Activated CD8-positive, alpha-beta memory T cell treated with anti-CD3 and anti-CD28 coated beads for 36 hours (primary cell): ENCODE data around the gene MYRIP. TPM values are rescaled to one million over a fixed set of nuclear protein-coding genes. Genes with fewer than 3 reads are reported as not detected.
"Not testable (repeated sequence)": the region's sequence is repeated elsewhere in the genome, so short reads cannot be mapped to it uniquely, and the experiment has no call there.

Experiments used
- CTCF ChIA-PET: fragments of 350-600 bp; sonication (Branson Sonifier 250); formaldehyde crosslinking; loops from one replicate; lab custom pipeline; 2021; ENCODE audit warnings: antibody characterized with exemption; lab: Charles Lee
- POLR2A ChIA-PET: fragments of 350-600 bp; sonication (Branson Sonifier 250); formaldehyde crosslinking; loops from one replicate; lab custom pipeline; 2021; ENCODE audit warnings: antibody characterized with exemption; lab: Charles Lee
- total RNA-seq, 2 experiments: library from RNA; stranded (reverse); gene quantifications; one replicate each; pipeline ENCODE4 v1.2.3, GENCODE V29; 2021

Gene MYRIP
- total RNA-seq, 2 experiments from 2014 or later: not detected

DNA sequence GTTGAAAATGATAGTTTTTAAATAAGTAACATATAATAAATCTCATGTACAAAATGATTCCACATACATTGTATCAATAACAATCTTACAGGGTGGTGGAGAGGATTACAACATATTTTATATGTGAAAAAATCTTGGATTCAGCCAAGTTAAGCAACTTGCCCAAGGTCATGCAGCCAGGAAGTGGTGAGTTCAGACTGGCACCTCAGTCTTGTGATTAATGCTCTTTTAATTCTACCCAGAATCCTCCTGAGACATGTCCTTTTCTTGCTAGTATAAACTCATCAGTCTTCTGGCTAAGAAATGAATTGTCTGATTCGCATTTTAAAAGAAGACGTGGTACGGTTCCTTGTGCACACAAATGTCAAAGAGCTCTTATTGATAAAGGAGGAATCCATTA lies 4.5 kb upstream of the MYRIP start:
- CTCF ChIA-PET: no interaction called here

GRCh38 chr3:39805650-39806049 lies 3.8 kb upstream of the MYRIP start:
- CTCF ChIA-PET: no interaction called here
- POLR2A ChIA-PET: no interaction called here

More for the DNA sequence above, 4.5 kb upstream of the MYRIP start:
- POLR2A ChIA-PET: no interaction called here

DNA sequence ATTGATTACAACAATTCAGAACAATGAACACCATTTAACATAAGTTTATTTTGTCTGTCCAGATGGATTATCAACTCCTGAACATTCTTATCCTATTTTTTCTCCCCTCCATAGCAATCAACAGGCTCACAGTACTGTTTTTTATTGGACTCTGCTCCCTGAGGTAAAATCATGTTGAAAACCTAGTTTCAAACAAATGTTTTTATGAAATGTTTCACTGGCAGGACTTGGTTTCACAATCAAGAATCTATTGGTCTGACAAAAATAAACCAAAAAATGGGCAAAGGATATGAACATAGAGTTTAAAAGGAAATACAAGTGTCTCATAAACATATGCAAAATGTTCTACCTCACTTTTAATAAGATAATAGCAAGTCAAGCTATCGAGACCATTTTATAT lies 2.6 kb upstream of the MYRIP start:
- ChIA-PET CTCF (no interaction called here), POLR2A (no interaction called here)

DNA sequence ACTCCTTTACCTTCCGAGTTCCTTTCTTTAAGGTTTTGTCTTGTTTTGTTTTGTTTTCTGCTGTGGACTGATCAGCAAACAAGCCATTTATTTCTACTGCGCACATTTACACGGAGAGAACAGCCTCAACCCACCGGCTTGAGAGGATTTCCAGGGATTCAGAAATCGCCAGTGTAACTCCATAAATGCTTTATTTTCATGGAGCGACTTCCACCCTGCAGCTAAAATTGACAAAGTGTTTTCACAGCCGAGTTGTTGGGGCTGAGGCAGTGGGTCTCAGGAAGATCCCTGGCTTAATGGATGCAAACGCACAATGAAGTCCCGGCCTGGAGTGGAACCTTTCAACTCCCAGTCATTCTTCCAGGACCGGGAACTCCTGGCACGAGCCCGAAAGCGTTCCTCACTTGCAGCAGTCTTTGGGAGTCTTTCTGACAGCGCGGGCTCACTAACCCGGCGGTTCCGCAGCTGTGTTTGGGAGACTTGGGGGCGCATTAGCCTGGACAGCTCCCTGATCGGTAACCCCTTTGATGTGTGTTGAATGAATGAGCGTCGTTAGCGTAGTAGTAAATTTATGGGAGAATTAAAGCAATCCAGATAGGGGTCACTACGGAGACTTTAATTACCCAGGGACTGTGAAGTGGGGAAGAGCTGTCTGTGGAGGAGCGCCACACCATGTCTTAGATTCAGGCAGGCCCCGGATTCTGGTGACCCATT lies 785 bp upstream of the MYRIP start:
- CTCF ChIA-PET: no interaction called here

DNA sequence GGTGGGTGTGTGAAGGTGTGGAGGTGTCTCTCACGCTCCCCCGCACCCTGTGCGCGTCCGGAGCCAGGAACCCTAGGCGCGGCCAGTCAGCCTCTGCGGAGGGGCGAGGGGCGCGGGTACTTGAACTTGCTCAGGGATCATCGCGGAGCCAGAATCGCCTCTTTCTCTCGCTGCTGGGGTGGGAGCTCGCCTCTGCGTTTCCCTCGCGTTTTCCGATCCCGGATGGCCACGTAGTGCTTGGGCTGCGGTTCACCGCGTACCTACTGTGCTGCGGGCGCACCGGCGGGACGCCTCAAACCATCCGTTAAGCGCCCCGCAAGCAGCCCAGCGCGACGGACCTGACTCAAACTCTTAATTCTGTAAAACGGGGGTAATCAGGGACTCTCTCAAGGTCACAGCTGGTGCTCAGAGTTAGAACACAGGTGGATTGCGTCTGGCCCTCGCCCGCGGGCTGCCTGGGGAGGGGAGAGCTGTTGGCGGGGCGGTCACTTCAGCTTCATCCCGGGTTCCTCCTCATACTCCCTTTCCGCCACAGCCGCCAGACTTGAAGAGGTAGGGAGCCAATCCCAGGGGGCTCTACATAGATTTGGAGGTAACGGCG lies 686 bp downstream of the MYRIP start:
- POLR2A ChIA-PET: no interaction called here
- CTCF ChIA-PET: no interaction called here

More for the DNA sequence above, 785 bp upstream of the MYRIP start:
- POLR2A ChIA-PET: no interaction called here

DNA sequence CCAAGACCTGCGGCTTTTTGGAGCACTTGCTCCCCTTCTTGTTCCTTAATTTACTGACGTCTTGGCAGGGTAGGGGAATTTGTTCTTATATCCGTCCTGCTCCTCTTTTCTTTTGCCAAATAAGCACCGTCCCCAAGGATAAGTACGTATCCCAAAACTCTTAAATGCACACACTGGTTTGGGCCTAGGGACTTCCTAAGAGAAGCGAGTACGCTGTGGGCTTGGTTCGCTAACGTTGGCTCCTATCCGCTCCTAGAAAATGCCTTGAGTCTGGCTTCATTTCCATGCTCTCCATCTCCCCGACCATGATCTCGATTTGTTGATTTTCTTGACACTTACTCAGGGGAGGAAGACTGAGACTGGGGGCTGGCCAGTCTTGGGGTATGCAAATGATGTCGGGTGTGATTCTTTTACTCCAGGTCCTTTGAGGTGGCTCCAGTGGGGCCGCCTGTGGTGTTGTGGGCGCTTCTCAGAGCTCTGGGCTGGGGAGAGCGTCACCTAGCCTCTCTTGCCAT lies 1.3 kb downstream of the MYRIP start:
- CTCF ChIA-PET: no interaction called here
- POLR2A ChIA-PET: no interaction called here

- CTCF ChIA-PET: no interaction called here
- POLR2A ChIA-PET: no interaction called here
These were observed 2.2 kb downstream of the MYRIP start for GRCh38 chr3:39811561-39811960.

DNA sequence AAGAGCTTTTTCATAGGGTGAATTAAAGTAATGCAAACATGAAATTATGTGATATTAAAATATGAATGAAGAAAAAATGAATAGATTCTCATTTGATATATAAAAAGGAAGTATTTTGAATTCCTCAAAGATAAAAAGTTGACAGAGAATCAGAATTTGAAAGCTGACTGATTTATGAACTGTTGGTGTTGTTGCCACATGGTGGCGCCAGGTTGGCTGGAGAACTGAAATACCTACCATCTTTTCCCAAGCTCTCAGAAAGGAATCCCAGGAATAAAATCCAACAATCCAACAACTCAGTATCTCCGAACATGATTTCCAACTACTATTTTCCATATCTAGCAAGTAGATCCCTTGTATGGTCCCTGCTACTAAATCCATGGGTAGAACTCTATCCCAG lies 3.1 kb downstream of the MYRIP start:
- ChIA-PET CTCF (no interaction called here), POLR2A (no interaction called here)

GRCh38 chr3:39814007-39814406 lies 4.6 kb downstream of the MYRIP start:
- ChIA-PET CTCF (no interaction called here), POLR2A (no interaction called here)

GRCh38 chr3:39819899-39820298 lies 10.5 kb downstream of the MYRIP start:
- ChIA-PET CTCF (no interaction called here), POLR2A (no interaction called here)

GRCh38 chr3:39833764-39834163 lies 24.4 kb downstream of the MYRIP start:
- POLR2A ChIA-PET, CTCF ChIA-PET: not testable (repeated sequence)

DNA sequence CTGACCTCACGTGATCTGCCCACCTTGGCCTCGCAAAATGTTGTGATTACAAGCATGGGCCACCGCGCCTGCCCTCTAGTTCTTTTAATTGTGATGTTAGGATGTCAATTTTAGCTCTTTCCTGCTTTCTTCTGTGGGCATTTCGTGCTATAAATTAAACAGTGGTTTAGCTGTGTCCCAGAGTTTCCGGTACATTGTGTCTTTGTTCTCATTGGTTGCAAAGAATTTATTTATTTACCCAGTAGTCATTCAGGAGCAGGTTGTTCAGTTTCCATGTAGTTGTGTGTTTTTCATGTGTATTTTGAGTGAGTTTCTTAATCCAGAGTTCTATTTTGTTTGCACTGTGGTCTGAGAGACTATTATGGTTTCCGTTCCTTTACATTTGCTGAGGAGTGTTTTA lies 30.1 kb downstream of the MYRIP start:
- POLR2A ChIA-PET: no interaction called here
- CTCF ChIA-PET: no interaction called here

- CTCF ChIA-PET: no interaction called here
- POLR2A ChIA-PET: no interaction called here
These were observed 34.0 kb downstream of the MYRIP start for GRCh38 chr3:39843440-39843839.

GRCh38 chr3:39848365-39848764 lies 39.0 kb downstream of the MYRIP start:
- CTCF ChIA-PET: no interaction called here
- POLR2A ChIA-PET: no interaction called here

DNA sequence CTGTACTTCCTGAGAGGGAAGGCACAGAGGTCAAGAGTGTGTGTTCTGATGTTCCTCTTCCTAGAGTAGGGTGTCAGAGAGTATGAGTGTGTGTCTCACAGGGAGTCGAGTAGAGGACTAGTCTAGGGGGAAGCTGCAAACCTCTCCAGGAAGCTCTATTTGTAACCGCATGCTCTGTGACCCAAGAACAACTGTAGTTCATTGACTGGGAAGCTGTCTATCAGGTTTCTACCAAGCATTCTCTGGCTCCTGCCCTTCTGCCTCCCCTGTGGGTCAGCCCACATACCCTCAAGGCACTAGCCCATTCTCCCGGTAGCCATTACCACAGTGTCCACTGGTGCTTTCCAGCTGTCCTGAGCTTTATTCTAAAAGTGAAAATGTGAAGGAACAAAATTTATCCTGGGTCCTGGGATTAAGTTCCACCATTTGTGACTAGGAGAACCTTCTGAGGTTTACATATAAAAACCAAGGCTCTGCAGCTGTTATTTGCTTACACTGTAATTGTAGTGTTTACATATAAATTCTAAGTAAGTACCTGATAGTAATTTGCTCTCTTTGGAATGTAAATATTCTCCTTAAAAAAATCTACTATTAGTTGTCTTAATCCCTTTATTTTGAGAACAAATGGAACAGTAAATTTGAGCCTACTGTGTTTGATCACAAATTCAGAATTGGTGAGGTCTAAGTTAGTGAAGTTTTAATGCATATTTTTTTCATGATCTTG lies 40.7 kb downstream of the MYRIP start:
- POLR2A ChIA-PET: no interaction called here
- CTCF ChIA-PET: no interaction called here

GRCh38 chr3:39850716-39851032 lies 41.3 kb downstream of the MYRIP start:
- CTCF ChIA-PET: no interaction called here

GRCh38 chr3:39855517-39855916 lies 46.1 kb downstream of the MYRIP start:
- ChIA-PET POLR2A (no interaction called here), CTCF (no interaction called here)

More at GRCh38 chr3:39850716-39851032, 41.3 kb downstream of the MYRIP start:
- POLR2A ChIA-PET: no interaction called here

DNA sequence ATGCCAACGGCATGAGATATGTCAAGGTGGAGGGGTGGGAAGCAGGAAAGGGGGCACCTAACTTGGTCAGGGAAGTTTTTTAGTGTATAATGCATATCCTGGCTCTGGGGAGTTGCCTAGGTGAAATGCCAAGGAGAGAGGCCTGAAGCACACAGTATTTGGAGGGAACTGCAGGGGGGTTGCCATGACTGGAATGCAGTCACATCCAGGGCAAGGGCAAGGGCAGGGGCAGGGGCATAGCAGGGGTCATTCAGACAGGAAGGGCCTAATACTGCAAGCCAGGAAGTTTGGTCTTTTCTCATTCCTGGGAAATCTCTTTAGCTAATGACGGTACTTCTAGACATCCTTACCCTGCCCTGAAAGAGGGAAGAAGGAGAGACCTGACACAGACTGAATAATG lies 60.5 kb downstream of the MYRIP start:
- CTCF ChIA-PET: no interaction called here
- POLR2A ChIA-PET: no interaction called here

- ChIA-PET POLR2A (no interaction called here), CTCF (no interaction called here)
These were observed 61.3 kb downstream of the MYRIP start for GRCh38 chr3:39870706-39871105.

DNA sequence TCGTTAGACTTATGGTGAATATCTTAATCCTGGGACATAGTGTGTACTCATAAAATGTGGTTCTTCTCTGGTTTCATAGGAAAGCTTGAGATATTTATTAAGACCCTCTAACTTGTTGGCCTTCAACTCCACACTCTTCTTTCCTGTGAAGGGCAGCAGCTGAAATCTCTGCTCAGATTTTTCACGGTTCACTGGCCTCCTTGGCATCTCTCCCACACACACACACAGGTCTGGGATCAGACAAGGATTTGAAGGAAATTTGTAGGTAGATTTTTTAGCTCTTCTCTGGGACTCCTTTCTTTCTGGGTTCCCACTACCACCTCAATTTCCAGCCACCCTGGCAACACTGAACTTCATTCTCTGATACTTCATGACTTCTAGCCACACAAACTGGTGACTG lies 70.2 kb downstream of the MYRIP start:
- CTCF ChIA-PET: no interaction called here
- POLR2A ChIA-PET: no interaction called here

- ChIA-PET CTCF (no interaction called here), POLR2A (no interaction called here)
These were observed 72.7 kb downstream of the MYRIP start for GRCh38 chr3:39882111-39882510.
